HG02973 (cell line): ENCODE measurements around the gene IGIP.

ENCODE experiments used
- ATAC-seq: cut with Tn5 transposase; IDR thresholded peaks from one replicate; pipeline ENCODE4 v1.9.1; 2021; ENCODE audit warnings: moderate library complexity; ENCODE audit not compliant: unreplicated experiment

Gene IGIP

DNA sequence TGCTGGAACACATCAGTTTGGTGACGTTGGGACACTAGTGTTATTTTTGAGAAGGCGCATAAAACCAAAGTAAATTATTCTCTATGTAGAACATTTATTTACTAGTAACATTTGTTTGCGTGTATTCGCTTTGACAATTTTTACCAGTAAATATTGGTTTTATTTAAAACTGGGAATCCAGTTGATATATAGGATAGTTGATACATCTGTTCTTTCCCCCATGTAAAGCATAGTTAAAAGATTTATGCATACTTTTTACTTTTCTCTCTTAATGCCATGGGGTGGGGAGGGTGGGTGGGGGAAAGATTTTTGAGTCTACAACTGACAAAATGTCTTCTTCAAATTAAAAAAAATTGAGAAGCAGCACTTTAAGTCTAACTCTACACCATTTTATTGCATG is at the start of gene IGIP:
Gene IGIP, plus strand, starts transcription at position 301 of the 400 bp plus-strand sequence. CDS start 2,540 bp downstream, outside the sequence.
- ATAC-seq = no peak

DNA sequence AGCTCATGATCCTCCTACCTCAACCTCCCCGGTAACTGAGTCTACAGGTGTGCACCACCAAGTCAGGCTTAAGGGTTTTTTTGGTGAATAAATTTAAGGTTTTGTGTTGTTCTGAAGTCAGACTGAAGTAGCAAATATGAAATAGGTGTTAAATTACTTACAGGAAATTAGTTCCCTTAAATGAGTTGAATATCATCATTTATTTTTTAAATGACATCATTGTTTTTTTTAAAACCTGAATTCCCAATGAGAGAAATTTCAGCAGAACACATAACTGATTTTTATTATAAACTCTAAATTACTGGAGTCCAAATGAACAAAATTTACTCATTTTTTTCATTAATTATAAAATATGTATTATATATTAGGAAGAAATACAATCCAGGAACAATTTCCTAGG is 49.6 kb upstream of the IGIP start:
- no peak for ATAC-seq

DNA sequence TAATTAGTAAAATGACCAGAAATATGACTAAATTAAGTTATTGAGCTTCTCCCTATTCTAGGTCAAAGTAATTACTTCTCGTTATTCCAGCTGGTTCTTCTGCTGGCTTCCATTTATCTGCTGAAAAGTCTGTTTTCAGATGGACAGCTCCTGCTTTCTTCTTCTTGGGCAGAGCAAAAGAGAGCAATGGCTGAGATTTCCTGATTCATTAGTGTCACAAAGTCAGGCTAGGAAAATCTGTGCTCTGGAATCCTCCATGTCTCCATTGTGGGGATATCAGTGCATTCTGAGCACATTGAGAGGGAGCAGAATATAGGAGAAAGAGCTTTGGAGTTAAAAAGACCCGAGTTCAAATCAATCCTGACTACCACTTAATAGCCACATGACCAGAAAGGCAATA is 48.9 kb upstream of the IGIP start:
- ATAC-seq = no peak

DNA sequence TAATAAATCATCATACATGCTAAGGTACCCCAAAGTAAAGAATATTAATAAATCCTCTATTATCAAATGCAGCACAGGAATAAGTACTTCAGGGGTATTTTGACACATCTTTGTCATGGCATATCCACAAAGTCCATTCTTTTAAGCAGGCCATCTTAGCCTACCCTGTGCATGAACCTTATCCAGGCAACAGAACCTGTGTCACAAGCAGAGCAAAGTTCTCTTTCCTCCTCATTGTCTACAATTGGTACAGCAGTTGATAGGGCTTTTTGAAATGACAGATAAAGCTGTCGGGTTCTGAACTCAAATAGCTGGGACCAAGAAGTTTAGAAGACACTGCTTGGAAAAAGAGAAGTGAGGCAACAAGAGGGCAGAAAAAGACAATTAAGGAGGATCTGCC is 42.6 kb upstream of the IGIP start:
- no peak for ATAC-seq

DNA sequence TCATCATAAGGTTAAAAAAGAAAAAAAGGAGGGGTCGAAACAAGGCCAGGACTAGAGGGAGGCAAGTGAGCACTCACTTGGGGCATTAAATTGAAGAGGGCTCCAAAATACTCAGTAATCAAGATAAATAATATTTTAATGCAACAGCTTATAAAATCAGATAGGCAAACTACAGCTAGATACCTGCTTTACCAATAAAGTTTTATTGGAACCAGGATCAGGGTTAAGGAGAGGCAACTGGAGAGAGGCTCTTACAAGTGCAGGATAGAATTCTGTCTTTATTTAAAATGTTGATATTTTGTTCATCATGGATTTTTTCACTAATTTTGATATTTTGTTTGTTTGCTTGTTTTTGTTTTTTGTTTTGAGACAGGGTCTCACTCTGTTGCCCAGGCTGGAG is 42.1 kb upstream of the IGIP start:
- no peak for ATAC-seq

GRCh38 chr5:140084541-140084940 is 41.2 kb upstream of the IGIP start:
- ATAC-seq = no peak

- no peak for ATAC-seq
Measured at GRCh38 chr5:140090251-140090650, 35.5 kb upstream of the IGIP start.

DNA sequence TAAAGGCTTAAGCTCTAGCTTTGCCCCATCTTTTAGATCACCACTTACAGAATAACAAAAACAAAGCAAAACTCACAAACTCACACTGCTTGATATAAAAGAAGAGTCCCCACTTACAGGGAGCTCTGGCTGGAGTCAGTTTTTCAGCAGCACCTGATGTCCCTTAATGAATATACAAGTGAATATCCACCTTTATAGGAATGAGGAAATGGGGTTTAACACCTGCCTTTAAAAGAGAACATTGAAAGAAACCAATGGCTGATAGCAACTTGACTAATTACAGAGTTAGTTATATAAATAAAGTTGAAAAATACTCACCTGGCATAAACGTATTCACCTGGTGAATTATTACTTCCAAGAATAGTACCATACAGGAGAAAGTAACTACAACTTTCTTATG is 32.6 kb upstream of the IGIP start:
- no peak for ATAC-seq

DNA sequence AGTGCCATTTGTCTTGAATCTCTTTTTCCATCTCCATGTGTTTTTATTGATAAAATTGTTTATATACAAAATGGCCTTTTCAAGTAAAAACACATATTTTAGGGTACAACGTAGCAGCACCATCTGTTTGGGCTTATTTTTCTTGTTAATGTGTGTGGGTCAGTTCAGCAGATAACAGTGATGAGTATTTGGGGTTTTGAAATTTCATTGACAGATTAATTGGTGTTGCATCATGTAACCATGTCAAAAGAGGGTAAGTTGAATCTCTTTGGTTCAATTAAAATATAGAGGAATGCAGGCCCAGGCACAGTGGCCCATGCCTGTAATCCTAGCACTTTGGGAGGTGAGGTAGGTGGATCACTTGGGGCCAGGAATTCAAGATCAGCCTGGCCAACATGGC is 31.9 kb upstream of the IGIP start:
- ATAC-seq = no peak

DNA sequence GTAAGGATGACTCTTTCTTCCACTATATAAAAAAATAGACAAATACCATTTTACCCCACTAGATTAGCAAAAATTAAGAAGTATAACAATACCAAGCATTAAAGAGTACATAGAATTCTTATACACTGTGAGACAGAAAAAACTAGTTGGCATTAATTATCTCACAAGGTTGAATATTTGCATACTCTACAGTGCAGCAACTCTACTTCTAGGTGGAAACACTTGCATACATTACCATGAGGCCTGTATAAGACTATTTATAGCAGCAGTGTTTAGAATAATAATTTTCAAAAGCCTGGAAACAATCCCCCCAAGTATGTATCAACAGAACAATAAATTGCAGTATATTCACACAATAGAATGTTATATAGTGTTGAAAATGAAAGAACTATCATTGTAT is 30.8 kb upstream of the IGIP start:
- ATAC-seq = no peak

DNA sequence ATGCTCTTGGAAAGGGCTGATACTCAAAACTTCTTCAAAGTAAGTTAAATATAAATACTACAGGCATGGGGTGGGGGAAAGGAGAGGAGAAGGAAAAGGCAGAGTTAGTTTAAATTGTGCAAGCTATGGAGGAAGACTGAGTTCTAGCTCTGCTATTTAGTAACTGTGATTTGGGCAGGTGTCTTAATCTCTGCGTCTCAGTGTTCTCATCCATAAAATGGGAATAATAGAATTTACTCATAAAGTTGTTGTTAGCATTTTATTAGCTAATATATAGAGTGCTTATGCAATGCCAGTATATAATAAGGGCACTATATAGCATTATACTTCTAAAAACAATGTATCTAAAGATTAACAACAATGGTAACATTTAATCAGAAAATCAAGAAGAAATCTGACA is 24.6 kb upstream of the IGIP start:
- ATAC-seq = no peak

DNA sequence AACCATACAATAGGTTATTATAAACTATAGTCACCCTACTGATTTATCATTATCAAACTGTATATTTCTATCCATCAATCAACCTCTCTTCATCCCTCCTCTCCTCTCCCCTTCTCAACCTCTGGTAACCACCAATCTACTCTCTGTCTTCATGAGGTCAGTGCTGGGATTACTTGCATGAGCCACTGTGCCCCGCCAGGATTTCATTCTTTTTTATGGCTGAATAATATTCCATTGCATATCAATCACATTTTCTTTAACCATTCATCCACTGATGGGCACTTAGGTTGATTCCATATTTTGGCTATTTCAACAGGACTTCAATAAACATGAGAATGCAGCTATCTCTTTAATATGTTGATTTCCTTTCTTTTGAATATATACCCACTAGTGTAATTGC is 22.6 kb upstream of the IGIP start:
- no peak for ATAC-seq

DNA sequence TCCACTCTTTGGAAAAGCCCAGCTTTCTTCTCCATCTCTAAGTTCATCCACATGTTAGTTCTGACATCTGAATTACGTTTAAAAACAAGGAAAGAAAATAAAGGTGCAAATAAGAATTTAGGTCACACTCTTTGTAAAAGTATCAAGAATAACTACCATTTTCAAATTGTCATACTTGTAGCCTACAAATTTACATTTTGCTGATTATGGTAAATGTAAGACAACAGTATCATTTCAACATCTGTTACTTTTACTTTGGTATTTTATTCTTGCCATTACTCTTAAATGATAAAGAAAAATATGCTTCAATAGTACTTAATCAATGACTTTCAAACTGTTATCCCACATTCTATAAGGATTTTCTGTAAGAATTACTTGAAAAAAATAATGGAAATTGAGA is 21.6 kb upstream of the IGIP start:
- no peak for ATAC-seq

GRCh38 chr5:140106101-140106500 is 19.6 kb upstream of the IGIP start:
- no peak for ATAC-seq

GRCh38 chr5:140106805-140107311 is 18.9 kb upstream of the IGIP start:
- no peak for ATAC-seq

DNA sequence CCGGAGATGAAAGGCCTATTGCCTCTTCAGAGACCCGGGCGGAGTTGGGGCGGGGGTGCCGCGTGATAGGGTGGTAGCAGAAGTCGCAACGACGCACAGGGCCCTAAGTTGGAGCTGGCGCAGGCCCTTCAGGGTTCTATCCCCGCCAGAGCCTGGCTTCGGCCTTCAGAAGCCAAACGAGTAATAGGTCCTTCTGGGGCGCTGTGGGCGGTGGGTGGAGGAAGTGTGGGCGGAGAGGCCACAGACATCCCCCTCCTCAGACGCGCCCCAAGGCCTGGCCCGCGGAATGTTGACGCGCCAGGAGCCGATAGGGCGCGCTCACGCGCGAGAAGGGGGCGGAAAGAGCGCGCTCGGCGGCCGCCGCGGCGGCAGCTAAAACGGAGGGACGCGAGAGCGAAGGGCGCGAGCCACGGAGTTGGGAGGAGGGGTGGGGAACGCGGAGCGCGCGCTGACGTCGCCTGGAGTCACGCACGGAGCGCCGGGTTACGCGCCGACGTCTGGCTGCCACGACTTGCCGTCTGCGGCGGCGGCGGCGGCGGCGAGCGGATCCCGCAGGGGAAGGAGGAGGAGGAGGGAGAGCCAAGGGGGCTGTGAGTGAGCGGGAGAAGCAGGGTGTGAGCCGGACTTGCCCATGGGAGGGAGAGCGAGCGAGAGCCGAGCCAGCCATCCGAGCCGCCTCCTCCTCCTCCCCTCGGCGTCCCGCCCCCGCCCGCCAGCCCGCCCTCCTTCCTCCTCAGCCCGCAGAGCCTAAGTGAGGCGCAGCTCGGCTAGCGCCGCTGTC is 18.2 kb upstream of the IGIP start:
- peak; percentile 86 for ATAC-seq

- ATAC-seq = no peak
Measured at GRCh38 chr5:140108093-140109017, 17.4 kb upstream of the IGIP start.

GRCh38 chr5:140109018-140109758 is 16.5 kb upstream of the IGIP start:
- ATAC-seq = no peak

DNA sequence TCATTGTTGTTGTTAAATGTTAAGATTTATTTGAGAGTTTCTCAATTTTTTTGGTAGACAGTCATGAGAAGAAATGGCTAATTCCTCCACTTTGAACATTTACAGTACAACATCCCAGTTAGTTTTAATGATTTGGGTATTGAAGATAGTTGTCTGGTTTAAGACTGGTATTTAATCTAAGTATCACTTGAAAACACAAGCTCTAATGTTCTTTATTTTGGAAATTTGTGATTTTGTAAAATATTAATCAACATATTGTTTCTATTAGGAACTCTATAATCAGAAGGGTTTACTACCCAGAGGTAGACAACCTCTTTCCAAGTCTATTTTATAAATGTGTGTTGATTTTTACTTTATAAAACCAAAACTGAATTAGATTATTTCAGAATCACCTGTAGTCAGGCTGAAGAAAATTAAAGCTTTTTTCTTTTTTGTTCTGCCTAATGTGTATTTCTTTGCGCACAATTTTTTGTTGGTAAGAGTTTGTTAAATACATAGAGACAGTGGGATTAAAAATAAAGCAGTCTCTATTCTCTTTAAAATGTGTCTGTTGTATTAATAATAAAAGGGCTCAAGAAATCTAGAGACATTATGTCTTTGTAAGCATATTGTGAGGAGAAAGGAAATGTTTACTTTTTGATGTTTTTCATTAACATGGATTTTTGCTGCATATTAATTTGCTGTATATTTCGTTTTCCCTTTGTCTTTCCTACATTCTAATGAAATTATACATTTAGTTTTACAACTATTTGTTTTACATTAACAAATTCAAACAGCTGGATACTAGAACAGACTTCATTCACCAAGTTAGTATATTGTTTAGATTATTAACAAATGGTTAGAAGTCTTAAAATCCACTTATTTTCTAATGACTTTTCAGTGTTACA is 15.7 kb upstream of the IGIP start:
- ATAC-seq = no peak

DNA sequence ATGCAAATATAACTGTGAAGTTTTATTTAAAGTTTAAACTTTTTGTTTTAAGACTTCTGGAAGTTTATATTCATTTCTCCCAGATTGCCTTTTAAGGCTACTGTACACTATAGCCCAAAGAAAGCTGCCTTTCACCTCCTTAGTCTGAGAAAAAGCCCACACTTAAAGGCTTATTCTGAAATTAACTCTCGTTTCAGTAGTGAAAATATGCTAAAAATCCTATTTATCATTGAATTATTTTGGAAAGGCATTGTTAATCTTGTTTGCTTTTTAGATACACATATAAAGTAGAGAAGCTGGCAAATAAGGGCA is 15.1 kb upstream of the IGIP start:
- no peak for ATAC-seq
